Neural cell (in vitro differentiated cells): Measurements from ENCODE around the gene NANOS1.

ENCODE experiments used
- EP300 ChIP-seq: fragments of 450-650 bp; conservative IDR thresholded peaks from 2 replicates; pipeline ENCODE4 v1.6.1; 2014; ENCODE audit warnings: antibody characterized with exemption, mild to moderate bottlenecking, moderate library complexity; ENCODE audit not compliant: poor library complexity, severe bottlenecking
- EZH2 ChIP-seq: fragments of 200-600, 300-800 bp; shearing (Covaris generic), sonication (generic); IDR thresholded peaks from 2 replicates; pipeline ENCODE4 v1.6.1; 2014; ENCODE audit warnings: antibody characterized with exemption, low read length, borderline replicate concordance, mild to moderate bottlenecking; ENCODE audit not compliant: insufficient read depth, poor library complexity, severe bottlenecking
- POLR2AphosphoS5 ChIP-seq: IDR thresholded peaks from 2 replicates; pipeline ENCODE4 v1.6.1; 2012
- SMC3 ChIP-seq: fragments of 450-650 bp; conservative IDR thresholded peaks from 2 replicates; pipeline ENCODE4 v1.6.1; 2014; ENCODE audit warnings: antibody characterized with exemption, mild to moderate bottlenecking, moderate library complexity; ENCODE audit not compliant: poor library complexity
- TF ChIP-seq, protein P1 (sequence below): fragments of 450-650 bp; IDR thresholded peaks from 2 replicates; pipeline ENCODE4 v1.5.1; 2014; ENCODE audit warnings: antibody characterized with exemption, mild to moderate bottlenecking, moderate library complexity; ENCODE audit not compliant: poor library complexity, severe bottlenecking

GRCh38 chr10:119061926-119062325 lies 32.4 kb downstream of the NANOS1 start:
- no peak for TF ChIP-seq EP300
- TF ChIP-seq EZH2, result no peak
- TF ChIP-seq SMC3, result no peak
- TF ChIP-seq, protein P1, sequence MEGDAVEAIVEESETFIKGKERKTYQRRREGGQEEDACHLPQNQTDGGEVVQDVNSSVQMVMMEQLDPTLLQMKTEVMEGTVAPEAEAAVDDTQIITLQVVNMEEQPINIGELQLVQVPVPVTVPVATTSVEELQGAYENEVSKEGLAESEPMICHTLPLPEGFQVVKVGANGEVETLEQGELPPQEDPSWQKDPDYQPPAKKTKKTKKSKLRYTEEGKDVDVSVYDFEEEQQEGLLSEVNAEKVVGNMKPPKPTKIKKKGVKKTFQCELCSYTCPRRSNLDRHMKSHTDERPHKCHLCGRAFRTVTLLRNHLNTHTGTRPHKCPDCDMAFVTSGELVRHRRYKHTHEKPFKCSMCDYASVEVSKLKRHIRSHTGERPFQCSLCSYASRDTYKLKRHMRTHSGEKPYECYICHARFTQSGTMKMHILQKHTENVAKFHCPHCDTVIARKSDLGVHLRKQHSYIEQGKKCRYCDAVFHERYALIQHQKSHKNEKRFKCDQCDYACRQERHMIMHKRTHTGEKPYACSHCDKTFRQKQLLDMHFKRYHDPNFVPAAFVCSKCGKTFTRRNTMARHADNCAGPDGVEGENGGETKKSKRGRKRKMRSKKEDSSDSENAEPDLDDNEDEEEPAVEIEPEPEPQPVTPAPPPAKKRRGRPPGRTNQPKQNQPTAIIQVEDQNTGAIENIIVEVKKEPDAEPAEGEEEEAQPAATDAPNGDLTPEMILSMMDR, result no peak
- TF ChIP-seq POLR2AphosphoS5, result no peak
